SHP77 treated with DMSO at 0.1 percent for 48 hours (cell line): ENCODE measurements around the gene TMED7.
A peak's percentile ranks its signal among the peaks of the same experiment; 100 is the strongest.

Experiments
- DNase-seq: peaks from one replicate; lab custom pipeline; 2025; lab: John Stamatoyannopoulos, UW

Gene TMED7

GRCh38 chr5:115627295-115627865, 1.5 kb upstream of the TMED7 start:
- no peak for DNase-seq

- no peak for DNase-seq
These were observed 598 bp upstream of the TMED7 start for GRCh38 chr5:115626445-115626823.

- no peak for DNase-seq
These were observed 842 bp downstream of the TMED7 start for GRCh38 chr5:115624994-115625393.

- no peak for DNase-seq
These were observed 2.2 kb downstream of the TMED7 start for GRCh38 chr5:115623658-115624057.

- no peak for DNase-seq
These were observed 4.4 kb downstream of the TMED7 start for GRCh38 chr5:115621365-115621900.

GRCh38 chr5:115616892-115617291, 8.9 kb downstream of the TMED7 start:
- DNase-seq, result no peak

GRCh38 chr5:115616472-115616871, 9.4 kb downstream of the TMED7 start:
- DNase-seq, result no peak

- DNase-seq, result no peak
These were observed 14.0 kb downstream of the TMED7 start for GRCh38 chr5:115611873-115612272.

GRCh38 chr5:115607935-115608334, 17.9 kb downstream of the TMED7 start:
- DNase-seq, result no peak

GRCh38 chr5:115605436-115605835, 20.4 kb downstream of the TMED7 start:
- no peak for DNase-seq

GRCh38 chr5:115602591-115603125, 23.2 kb downstream of the TMED7 start:
- DNase-seq, result no peak

GRCh38 chr5:115601701-115602590, 23.9 kb downstream of the TMED7 start, which contains the start of gene TICAM2:
TSS of gene TICAM2 (minus strand) at chr5:115602479. CDS start at chr5:115581256, 21,223 bp downstream.
- no peak for DNase-seq

- no peak for DNase-seq
These were observed 25.1 kb downstream of the TMED7 start for GRCh38 chr5:115600766-115601165.

GRCh38 chr5:115599924-115600323, 25.9 kb downstream of the TMED7 start:
- DNase-seq, result no peak

GRCh38 chr5:115599502-115599901, 26.3 kb downstream of the TMED7 start:
- DNase-seq, result no peak

GRCh38 chr5:115594128-115595047, 31.4 kb downstream of the TMED7 start:
- DNase-seq, result no peak

GRCh38 chr5:115589043-115589442, 36.8 kb downstream of the TMED7 start:
- DNase-seq, result no peak

- no peak for DNase-seq
These were observed 37.2 kb downstream of the TMED7 start for GRCh38 chr5:115588640-115589039.

GRCh38 chr5:115586525-115587146, 39.2 kb downstream of the TMED7 start:
- peak; percentile 21 for DNase-seq

- no peak for DNase-seq
These were observed 40.6 kb downstream of the TMED7 start for GRCh38 chr5:115585265-115585664.

GRCh38 chr5:115584501-115584900, 41.3 kb downstream of the TMED7 start:
- DNase-seq, result no peak
